NCI-H748 treated with DMSO at 0.1 percent for 48 hours (cell line): ENCODE data around the gene UNC45B.
"Not testable (repeated sequence)": the region's sequence is repeated elsewhere in the genome, so short reads cannot be mapped to it uniquely, and the experiment has no call there.

ENCODE experiments used
- DNase-seq: peaks from one replicate; lab custom pipeline; 2025; lab: John Stamatoyannopoulos, UW

Gene UNC45B, protein sequence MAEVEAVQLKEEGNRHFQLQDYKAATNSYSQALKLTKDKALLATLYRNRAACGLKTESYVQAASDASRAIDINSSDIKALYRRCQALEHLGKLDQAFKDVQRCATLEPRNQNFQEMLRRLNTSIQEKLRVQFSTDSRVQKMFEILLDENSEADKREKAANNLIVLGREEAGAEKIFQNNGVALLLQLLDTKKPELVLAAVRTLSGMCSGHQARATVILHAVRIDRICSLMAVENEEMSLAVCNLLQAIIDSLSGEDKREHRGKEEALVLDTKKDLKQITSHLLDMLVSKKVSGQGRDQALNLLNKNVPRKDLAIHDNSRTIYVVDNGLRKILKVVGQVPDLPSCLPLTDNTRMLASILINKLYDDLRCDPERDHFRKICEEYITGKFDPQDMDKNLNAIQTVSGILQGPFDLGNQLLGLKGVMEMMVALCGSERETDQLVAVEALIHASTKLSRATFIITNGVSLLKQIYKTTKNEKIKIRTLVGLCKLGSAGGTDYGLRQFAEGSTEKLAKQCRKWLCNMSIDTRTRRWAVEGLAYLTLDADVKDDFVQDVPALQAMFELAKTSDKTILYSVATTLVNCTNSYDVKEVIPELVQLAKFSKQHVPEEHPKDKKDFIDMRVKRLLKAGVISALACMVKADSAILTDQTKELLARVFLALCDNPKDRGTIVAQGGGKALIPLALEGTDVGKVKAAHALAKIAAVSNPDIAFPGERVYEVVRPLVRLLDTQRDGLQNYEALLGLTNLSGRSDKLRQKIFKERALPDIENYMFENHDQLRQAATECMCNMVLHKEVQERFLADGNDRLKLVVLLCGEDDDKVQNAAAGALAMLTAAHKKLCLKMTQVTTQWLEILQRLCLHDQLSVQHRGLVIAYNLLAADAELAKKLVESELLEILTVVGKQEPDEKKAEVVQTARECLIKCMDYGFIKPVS

GRCh38 chr17:35147375-35147905 lies at the start of gene UNC45B:
Gene UNC45B (plus strand): TSS chr17:35147817. CDS start chr17:35148264, 447 bp downstream.
- DNase-seq, result no peak

- no peak for DNase-seq
Measured at GRCh38 chr17:35099908-35100307, 47.7 kb upstream of the UNC45B start.

DNA sequence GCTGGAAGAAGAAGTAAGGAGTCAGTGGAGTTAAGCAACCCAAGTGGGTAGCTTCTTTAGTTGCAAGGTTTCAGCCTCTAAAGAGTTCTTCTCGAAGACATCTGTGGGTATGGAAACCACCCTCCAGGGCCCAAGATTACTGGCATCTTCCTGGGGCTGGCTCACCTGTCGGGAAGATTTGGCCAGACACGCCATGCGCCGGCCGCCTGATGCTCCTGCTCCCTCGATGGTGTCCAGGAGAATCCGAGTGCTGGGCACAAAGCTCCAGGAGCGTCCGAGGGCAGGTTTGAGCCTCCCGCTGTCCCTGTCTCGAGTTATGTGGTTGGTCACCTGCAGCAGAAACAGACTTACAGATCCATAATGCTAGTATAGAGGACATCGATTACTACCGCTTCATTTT lies 46.6 kb upstream of the UNC45B start:
- DNase-seq, result no peak

GRCh38 chr17:35101725-35102124 lies 45.9 kb upstream of the UNC45B start:
- DNase-seq, result no peak

DNA sequence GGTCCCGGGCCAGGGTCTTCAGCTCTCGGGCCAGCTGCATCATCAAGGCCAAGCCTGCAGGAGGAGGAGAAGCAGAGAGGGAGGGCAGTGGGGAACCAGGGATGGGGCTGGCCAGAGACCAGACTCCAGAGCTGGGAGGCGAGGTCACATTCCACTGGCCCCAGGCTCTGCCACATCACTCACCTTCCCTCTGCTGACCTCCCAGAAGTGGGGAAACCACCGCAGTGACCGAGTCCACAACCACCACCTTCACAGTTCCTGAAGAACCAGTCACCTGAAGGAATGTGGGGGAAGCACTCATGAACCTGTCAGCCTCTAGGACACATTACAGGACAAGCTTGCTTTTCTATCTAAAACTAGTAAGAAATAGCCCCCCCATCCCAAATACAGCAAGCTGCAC lies 44.3 kb upstream of the UNC45B start:
- no peak for DNase-seq

DNA sequence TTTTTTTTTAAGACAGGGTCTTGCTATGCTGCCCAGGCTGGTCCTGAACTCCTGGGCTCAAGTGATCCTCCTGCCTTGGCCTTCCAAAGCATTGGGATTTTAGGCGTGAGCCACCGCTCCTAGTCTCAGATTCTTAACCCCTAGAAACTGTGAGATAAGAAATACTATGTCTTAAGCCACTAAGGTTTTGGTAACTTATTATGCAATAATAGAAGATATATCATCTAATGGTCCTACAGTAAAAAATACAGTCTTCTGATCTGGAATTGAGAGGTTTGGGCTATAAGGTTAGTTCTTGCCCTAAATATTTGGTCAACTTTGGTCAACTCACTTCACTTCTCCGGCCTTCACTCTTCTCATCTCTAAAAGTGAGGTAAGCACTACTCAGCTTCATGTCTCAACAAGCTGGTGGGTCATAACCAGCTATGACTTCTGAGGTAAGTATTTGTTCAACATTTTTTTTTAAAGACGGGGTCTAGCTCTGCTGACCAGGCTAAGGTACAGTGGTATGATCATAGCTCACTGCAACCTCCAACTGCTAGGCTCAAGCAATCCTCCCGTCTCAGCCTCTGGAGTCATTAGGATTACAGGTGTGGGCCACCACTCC lies 42.7 kb upstream of the UNC45B start:
- no peak for DNase-seq

GRCh38 chr17:35110791-35111190 lies 36.8 kb upstream of the UNC45B start:
- not testable (repeated sequence) for DNase-seq

GRCh38 chr17:35116845-35117244 lies 30.8 kb upstream of the UNC45B start:
- DNase-seq, result no peak

GRCh38 chr17:35117984-35118383 lies 29.6 kb upstream of the UNC45B start:
- no peak for DNase-seq

- peak; percentile 41 for DNase-seq
Measured at GRCh38 chr17:35119370-35120165, 28.0 kb upstream of the UNC45B start, which contains the start of gene RAD51D. Gene RAD51D (minus strand): TSS chr17:35119860. CDS start chr17:35119613, 247 bp downstream.

GRCh38 chr17:35121315-35121714 lies 26.3 kb upstream of the UNC45B start, which contains the start of gene FNDC8:
Gene FNDC8 (plus strand): TSS chr17:35121615. CDS start chr17:35121694, 79 bp downstream.
- DNase-seq, result no peak

- no peak for DNase-seq
Measured at GRCh38 chr17:35127751-35128514, 19.7 kb upstream of the UNC45B start.

DNA sequence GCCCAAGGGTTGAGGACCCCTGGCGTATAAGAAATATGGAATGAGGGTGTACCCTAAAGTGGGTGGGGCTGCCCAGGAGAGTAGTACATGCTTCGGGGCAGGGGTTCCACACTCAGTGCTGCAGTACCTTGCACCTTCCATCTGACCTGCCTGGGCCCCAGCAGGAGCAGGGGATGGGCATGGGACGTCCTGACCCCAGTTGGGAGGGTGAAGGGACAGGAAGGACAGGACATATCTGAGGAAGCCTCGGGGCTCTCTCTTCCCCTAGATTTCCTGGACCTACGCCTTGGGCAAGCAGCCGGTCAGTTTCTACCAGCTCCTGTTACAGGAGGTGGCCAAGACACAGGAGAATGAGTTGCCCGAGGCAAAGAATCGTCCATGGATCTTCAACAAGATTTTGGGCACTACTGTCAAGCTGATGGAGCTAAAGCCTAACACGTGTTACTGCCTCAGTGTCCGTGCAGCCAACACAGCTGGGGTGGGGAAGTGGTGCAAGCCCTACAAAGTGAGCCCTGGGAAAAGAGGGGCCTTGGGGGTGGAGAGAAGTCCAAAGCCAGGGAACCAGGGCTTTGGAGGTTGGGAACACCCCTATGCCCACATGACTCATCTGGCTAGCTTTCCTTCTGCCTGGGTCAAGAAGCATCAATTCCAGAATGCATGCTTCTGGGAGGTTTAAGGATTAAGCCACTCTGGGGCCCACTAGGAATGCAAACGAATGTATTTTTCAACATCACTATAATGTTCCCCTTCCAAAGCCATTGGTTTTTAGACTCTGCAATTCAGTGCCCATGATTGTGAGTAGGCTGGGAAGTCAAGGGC lies 18.3 kb upstream of the UNC45B start:
- no peak for DNase-seq

DNA sequence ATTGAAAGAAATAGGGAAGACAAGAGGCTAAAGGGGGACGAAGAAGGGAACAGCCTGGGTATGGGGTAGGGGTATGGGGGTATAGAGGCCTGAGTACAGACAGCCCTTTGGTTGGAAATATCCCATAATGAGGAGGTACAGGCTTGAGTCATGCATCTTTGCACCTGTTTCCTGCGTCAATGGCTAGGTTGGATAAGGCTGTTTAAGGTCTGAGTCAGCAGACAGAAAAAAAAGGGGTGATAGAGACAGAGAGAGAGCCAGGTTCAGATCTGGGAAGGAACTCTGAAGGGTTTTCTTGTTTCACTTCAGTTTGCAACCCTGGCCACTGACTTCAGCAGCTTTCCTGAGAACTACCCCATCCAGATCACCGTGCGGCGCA lies 17.7 kb upstream of the UNC45B start:
- no peak for DNase-seq

DNA sequence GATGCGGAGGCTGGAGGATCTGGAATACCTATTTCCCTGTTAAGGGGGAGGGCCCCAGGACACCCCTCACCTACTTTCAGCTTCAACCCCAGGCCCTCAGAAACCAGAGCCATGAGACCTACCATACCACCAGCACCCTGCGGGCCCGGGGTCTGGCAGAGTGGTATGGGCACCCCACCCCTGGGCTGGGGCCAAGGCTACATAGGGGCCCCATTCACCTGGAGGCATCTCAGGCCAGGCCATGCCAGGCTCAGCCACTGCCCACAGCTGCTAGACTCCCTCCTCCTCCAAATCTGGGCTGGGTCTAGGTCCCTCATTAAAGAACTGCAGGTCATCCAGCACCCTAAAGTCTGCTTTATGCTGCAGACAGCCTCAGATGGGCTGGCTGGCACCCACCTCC lies 17.2 kb upstream of the UNC45B start:
- no peak for DNase-seq

- DNase-seq, result no peak
Measured at GRCh38 chr17:35132099-35132498, 15.5 kb upstream of the UNC45B start.

GRCh38 chr17:35132816-35133550 lies 14.6 kb upstream of the UNC45B start:
- DNase-seq, result no peak

DNA sequence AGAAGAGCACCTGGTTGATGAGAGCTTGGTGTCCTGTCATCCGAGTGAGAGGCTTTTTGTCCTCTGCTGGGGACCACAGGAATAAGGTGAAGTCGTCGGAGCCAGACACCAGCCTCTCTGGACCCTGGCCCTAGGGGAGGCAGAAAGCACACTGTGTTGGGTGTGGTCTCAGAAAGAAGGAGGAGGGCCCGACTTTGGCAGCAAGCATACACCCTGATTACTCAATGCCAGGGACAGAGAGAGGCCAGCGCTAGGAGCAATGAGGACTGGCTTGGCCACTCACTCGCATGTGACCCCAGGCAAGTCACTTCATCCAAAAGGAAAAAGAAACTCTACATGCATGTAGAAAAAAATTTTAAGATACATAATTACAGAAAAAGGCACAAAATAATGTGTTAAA lies 12.3 kb upstream of the UNC45B start:
- DNase-seq, result no peak

DNA sequence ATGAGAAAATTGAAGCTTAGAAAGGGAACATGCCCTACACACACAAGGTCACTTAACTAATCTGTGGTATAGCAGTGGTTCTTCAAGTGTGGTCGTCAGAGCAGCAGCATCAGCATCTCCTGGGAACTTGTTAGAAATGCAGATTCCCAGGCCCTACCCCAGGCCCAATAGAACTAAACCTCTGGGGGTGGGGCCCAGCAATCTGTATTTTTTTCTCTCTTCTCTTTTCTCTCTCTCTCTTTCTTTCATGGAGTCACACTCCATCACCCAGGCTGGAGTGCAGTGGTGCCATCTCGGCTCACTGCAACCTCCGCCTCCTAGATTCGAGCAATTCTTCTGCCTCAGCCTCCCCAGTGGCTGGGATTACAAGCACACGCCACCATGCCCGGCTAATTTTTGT lies 9.4 kb upstream of the UNC45B start:
- no peak for DNase-seq
